Activated B cell treated with CpG ODN at 0.5 μM for 24 hours (primary cell): Measurements from ENCODE around the gene PRKCE. TPM values are rescaled to one million over a fixed set of nuclear protein-coding genes. Genes with fewer than 3 reads are reported as not detected.

Experiments
- ATAC-seq: fragments of 200-7000 bp; cut with Tn5 transposase; one replicate; pipeline ENCODE4 v1.10.0; 2021; ENCODE audit warnings: low read depth, mild to moderate bottlenecking, moderate library complexity
- CTCF ChIA-PET: fragments of 350-600 bp; sonication (Branson Sonifier 250); formaldehyde crosslinking; loops from one replicate; lab custom pipeline; 2021; ENCODE audit warnings: antibody characterized with exemption; lab: Charles Lee
- POLR2A ChIA-PET: fragments of 350-600 bp; sonication (Branson Sonifier 250); formaldehyde crosslinking; loops from one replicate; lab custom pipeline; 2021; ENCODE audit warnings: antibody characterized with exemption; lab: Charles Lee
- DNase-seq: peaks from one replicate; pipeline ENCODE4 v3.0.0; 2022
- H3K27ac Mint-ChIP-seq: one replicate; pipeline ENCODE4 v1.8.0; 2020; ENCODE audit warnings: mixed read lengths
- H3K27me3 Mint-ChIP-seq: one replicate; pipeline ENCODE4 v1.8.0; 2021; ENCODE audit warnings: mixed read lengths
- H3K36me3 Mint-ChIP-seq: one replicate; pipeline ENCODE4 v1.8.0; 2021; ENCODE audit warnings: low read depth, mixed read lengths
- H3K4me1 Mint-ChIP-seq: one replicate; pipeline ENCODE4 v1.8.0; 2021; ENCODE audit warnings: mixed read lengths
- H3K4me3 Mint-ChIP-seq: one replicate; pipeline ENCODE4 v1.8.0; 2020; ENCODE audit warnings: mild to moderate bottlenecking, mixed read lengths
- H3K9me3 Mint-ChIP-seq: one replicate; pipeline ENCODE4 v1.8.0; 2020; ENCODE audit warnings: mixed read lengths
- intact Hi-C: fragments of 100-400 bp; cut with micrococcal nuclease; formaldehyde crosslinking; loops from one replicate; pipeline ENCODE4 v1.15.1; 2024
- total RNA-seq: library from RNA; stranded (reverse); gene quantifications from 2 replicates; pipeline ENCODE4 v1.2.3, GENCODE V29; 2022
- TF ChIP-seq, protein P1 (sequence below): fragments of 200-600 bp; IDR thresholded peaks from one replicate; pipeline ENCODE4 v1.8.0; 2022; ENCODE audit warnings: antibody characterized with exemption, mild to moderate bottlenecking

Gene PRKCE
- total RNA-seq, 1 donor from 2014 or later, result 53.8 TPM

GRCh38 chr2:45904267-45904945 lies 252.9 kb downstream of the PRKCE start:
- Mint-ChIP-seq H3K9me3 (no peaks in the 10 kb centered on the region), H3K27me3 (no peaks in the 10 kb centered on the region), H3K4me3 (no peak overlapping the region), H3K27ac (no peak overlapping the region), H3K36me3 (peaks cover 14% of the 10 kb centered on the region), H3K4me1 (peaks cover 44% of the 10 kb centered on the region)
- intact Hi-C loops, result no loop called here
- TF ChIP-seq, protein P1, sequence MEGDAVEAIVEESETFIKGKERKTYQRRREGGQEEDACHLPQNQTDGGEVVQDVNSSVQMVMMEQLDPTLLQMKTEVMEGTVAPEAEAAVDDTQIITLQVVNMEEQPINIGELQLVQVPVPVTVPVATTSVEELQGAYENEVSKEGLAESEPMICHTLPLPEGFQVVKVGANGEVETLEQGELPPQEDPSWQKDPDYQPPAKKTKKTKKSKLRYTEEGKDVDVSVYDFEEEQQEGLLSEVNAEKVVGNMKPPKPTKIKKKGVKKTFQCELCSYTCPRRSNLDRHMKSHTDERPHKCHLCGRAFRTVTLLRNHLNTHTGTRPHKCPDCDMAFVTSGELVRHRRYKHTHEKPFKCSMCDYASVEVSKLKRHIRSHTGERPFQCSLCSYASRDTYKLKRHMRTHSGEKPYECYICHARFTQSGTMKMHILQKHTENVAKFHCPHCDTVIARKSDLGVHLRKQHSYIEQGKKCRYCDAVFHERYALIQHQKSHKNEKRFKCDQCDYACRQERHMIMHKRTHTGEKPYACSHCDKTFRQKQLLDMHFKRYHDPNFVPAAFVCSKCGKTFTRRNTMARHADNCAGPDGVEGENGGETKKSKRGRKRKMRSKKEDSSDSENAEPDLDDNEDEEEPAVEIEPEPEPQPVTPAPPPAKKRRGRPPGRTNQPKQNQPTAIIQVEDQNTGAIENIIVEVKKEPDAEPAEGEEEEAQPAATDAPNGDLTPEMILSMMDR, result no peak
- POLR2A ChIA-PET, result interaction anchor here (1.4 kb wide), 1 partner anchor 9 kb away, joined by 4 read pairs; no protein-coding TSS in a partner anchor
- DNase-seq (no peak), ATAC-seq (peak; percentile 25)
- CTCF ChIA-PET, result no interaction called here

DNA sequence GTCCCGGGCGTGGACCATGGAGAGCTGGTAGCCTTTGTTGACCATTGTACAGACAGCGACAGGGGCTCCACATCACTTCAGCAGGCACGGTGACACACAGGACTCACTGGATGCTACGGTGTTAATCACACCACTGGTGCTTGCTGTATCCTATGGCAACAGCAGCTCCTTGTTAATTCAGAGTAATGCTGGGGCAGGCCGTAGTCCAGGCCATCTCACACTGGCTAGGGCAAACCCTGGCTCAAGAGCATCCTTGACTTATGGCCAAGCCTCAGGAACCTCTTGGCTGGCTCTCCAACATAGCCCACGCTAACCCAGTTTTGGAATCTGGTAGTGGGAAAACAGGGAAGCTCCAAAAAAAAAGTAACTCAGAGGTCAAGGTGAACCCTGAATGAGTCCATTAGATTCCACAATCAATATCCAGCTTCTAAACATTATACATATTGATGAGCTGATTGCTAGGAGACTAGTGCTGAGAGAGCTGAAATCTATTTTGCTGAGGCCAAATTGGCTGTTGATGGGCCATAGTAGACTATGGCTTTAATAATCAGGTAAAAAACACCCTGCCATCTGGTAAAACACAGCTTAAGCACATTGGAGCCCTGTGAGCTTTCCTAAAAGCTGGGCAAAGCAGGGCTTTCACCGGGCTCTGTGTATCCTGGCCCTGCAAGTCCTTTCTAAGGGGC lies 253.6 kb downstream of the PRKCE start:
- Mint-ChIP-seq H3K4me1 (peaks cover 51% of the 10 kb centered on the region), H3K4me3 (no peak overlapping the region), H3K27me3 (no peaks in the 10 kb centered on the region), H3K36me3 (peaks cover 12% of the 10 kb centered on the region), H3K9me3 (no peaks in the 10 kb centered on the region), H3K27ac (peak overlapping the region; percentile 37)
- no peak for ATAC-seq
- DNase-seq, result no peak
- ChIA-PET POLR2A (interaction anchor here (1.1 to 1.4 kb wide), 2 partner anchors 10 to 15 kb away, joined by 4 read pairs; no protein-coding TSS in a partner anchor), CTCF (interaction anchor here (0.7 kb wide), 1 partner anchor 126 kb away, joined by 3 read pairs; no protein-coding TSS in a partner anchor)
- TF ChIP-seq, protein P1, result no peak
- intact Hi-C loops, result loop anchor here (5.0 kb wide), 1 partner anchor 178 kb away; no protein-coding TSS in a partner anchor

- peaks cover 56% of the 10 kb centered on the region for H3K4me1 Mint-ChIP-seq
- H3K9me3 Mint-ChIP-seq, result no peaks in the 10 kb centered on the region
- no peak overlapping the region for H3K4me3 Mint-ChIP-seq
- no peak for DNase-seq
- H3K27me3 Mint-ChIP-seq, result no peaks in the 10 kb centered on the region
- CTCF ChIA-PET, result interaction anchor here (0.7 kb wide), 1 partner anchor 127 kb away, joined by 3 read pairs; no protein-coding TSS in a partner anchor
- H3K36me3 Mint-ChIP-seq, result peaks cover 10% of the 10 kb centered on the region
- TF ChIP-seq, protein P1, result no peak
- no peak for ATAC-seq
- POLR2A ChIA-PET, result interaction anchor here (1.1 to 1.4 kb wide), 2 partner anchors 10 to 15 kb away, joined by 4 read pairs; no protein-coding TSS in a partner anchor
- intact Hi-C loops, result loop anchor here (5.0 kb wide), 1 partner anchor 178 kb away; no protein-coding TSS in a partner anchor
- H3K27ac Mint-ChIP-seq, result peak overlapping the region; percentile 37
Measured at GRCh38 chr2:45905632-45905958, 254.1 kb downstream of the PRKCE start.

DNA sequence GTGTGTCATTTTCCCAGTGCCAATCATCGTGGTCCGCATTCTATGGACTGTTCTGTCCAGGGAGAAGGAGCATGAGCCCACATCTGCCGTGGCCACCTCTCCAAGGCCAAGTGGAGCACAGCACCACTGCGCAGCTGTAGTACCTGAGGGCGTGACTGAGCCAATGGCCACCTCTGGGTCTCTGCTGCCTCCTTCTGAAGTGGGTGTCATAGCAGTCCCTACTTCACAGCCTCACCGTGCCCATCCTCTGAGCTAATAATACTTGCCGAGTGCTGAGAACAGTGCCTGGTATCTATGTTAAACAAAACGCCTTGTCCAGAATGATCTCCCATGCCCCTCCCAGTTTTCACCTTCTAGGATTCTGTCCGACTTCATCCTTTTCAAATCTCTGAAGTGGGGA lies 256.1 kb downstream of the PRKCE start:
- intact Hi-C loops, result loop anchor here (5.0 kb wide), 1 partner anchor 180 kb away; no protein-coding TSS in a partner anchor
- Mint-ChIP-seq H3K27ac (peak overlapping the region; percentile 24), H3K27me3 (no peaks in the 10 kb centered on the region), H3K9me3 (no peaks in the 10 kb centered on the region), H3K4me3 (no peak overlapping the region), H3K4me1 (peaks cover 63% of the 10 kb centered on the region), H3K36me3 (peaks cover 4% of the 10 kb centered on the region)
- POLR2A ChIA-PET, result interaction anchor here (1.0 kb wide), 1 partner anchor 9 kb away, joined by 3 read pairs; no protein-coding TSS in a partner anchor
- TF ChIP-seq, protein P1, result no peak
- ATAC-seq (no peak), DNase-seq (no peak)
- CTCF ChIA-PET, result no interaction called here
